Right kidney (tissue), 9 donors: ENCODE results near the gene SPINK7.
"Not testable (repeated sequence)": the region's sequence is repeated elsewhere in the genome, so short reads cannot be mapped to it uniquely, and the experiment has no call there.

Source experiments
- DNase-seq: peaks from one replicate; pipeline ENCODE4 v3.0.0-alpha.2; 2016
- long read RNA-seq, 8 donors: transcript quantifications; one replicate each; lab custom pipeline, GENCODE V29; 2026

The SPINK7 gene
- long read RNA-seq, donor 1 = 0 reads
- long read RNA-seq, donor 2 = 0 reads
- long read RNA-seq, donor 3 = 0 reads
- long read RNA-seq, donor 4 = 0 reads
- long read RNA-seq, donor 5 = 0 reads
- long read RNA-seq, donor 6 = 0 reads
- long read RNA-seq, donor 7 = 0 reads
- long read RNA-seq, donor 8 = 0 reads

GRCh38 chr5:148312153-148312552 is at the start of gene SPINK7:
Gene SPINK7 (plus strand): TSS chr5:148312423. CDS start chr5:148312484, 61 bp downstream.
- DNase-seq = no peak

- DNase-seq = no peak
Observed at GRCh38 chr5:148267962-148268361, 44.3 kb upstream of the SPINK7 start.

- no peak for DNase-seq
Observed at GRCh38 chr5:148268566-148268965, 43.7 kb upstream of the SPINK7 start, which contains the start of gene SPINK13. Gene SPINK13 (plus strand): TSS chr5:148268794. CDS start chr5:148270073, 1,279 bp downstream.

GRCh38 chr5:148275129-148275528 is 37.1 kb upstream of the SPINK7 start:
- DNase-seq = not testable (repeated sequence)

- DNase-seq = not testable (repeated sequence)
Observed at GRCh38 chr5:148280893-148281292, 31.3 kb upstream of the SPINK7 start.

- not testable (repeated sequence) for DNase-seq
Observed at GRCh38 chr5:148281336-148281735, 30.9 kb upstream of the SPINK7 start.

- no peak for DNase-seq
Observed at GRCh38 chr5:148290271-148291195, 21.7 kb upstream of the SPINK7 start.

- no peak for DNase-seq
Observed at GRCh38 chr5:148297731-148298130, 14.5 kb upstream of the SPINK7 start.

GRCh38 chr5:148306446-148306845 is 5.8 kb upstream of the SPINK7 start:
- no peak for DNase-seq

- no peak for DNase-seq
Observed at GRCh38 chr5:148309019-148309418, 3.2 kb upstream of the SPINK7 start.

GRCh38 chr5:148309746-148310145 is 2.5 kb upstream of the SPINK7 start:
- DNase-seq = no peak

GRCh38 chr5:148311484-148311883 is 739 bp upstream of the SPINK7 start:
- no peak for DNase-seq

- DNase-seq = no peak
Observed at GRCh38 chr5:148314187-148314586, 2.0 kb downstream of the SPINK7 start.

- DNase-seq = no peak
Observed at GRCh38 chr5:148314731-148315130, 2.5 kb downstream of the SPINK7 start.

GRCh38 chr5:148320011-148320963 is 8.1 kb downstream of the SPINK7 start:
- DNase-seq = peak; percentile 11

GRCh38 chr5:148333262-148333849 is 21.1 kb downstream of the SPINK7 start:
- DNase-seq = no peak

- no peak for DNase-seq
Observed at GRCh38 chr5:148335259-148335658, 23.0 kb downstream of the SPINK7 start, which contains the start of gene SPINK9. Gene SPINK9 (plus strand): TSS chr5:148335559. CDS start chr5:148335614, 55 bp downstream.

- DNase-seq = no peak
Observed at GRCh38 chr5:148336704-148337435, 24.6 kb downstream of the SPINK7 start.

- DNase-seq = no peak
Observed at GRCh38 chr5:148342371-148343045, 30.3 kb downstream of the SPINK7 start.

- no peak for DNase-seq
Observed at GRCh38 chr5:148343046-148343407, 30.8 kb downstream of the SPINK7 start.
